GM21529 (cell line): Measurements from ENCODE around the gene ACOT7.

Experiments used
- ATAC-seq: cut with Tn5 transposase; IDR thresholded peaks from one replicate; pipeline ENCODE4 v1.9.1; 2021; ENCODE audit not compliant: unreplicated experiment

The ACOT7 gene

GRCh38 chr1:6347641-6348487, 45.7 kb downstream of the ACOT7 start:
- ATAC-seq = no peak

GRCh38 chr1:6345460-6345859, 48.1 kb downstream of the ACOT7 start:
- ATAC-seq = no peak

DNA sequence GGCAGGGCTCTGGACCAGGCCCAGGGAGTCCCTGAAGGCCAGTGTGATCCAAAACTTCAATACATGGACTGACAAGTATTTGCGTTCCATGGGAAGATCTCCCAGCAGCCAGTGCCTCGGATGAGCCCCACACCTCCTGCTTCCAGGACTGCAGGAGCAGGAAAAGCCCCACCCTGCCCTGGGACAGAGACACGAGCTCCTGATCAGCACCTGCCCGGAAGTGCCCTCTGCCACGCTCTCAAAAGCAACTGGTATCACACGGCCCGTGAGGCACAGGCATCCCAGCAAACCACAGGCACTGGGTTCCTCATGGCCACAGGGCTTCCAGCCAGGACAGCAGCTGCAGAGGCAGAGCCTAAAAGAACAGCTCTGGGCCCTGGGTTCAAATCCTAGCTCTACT, 48.6 kb downstream of the ACOT7 start:
- no peak for ATAC-seq

DNA sequence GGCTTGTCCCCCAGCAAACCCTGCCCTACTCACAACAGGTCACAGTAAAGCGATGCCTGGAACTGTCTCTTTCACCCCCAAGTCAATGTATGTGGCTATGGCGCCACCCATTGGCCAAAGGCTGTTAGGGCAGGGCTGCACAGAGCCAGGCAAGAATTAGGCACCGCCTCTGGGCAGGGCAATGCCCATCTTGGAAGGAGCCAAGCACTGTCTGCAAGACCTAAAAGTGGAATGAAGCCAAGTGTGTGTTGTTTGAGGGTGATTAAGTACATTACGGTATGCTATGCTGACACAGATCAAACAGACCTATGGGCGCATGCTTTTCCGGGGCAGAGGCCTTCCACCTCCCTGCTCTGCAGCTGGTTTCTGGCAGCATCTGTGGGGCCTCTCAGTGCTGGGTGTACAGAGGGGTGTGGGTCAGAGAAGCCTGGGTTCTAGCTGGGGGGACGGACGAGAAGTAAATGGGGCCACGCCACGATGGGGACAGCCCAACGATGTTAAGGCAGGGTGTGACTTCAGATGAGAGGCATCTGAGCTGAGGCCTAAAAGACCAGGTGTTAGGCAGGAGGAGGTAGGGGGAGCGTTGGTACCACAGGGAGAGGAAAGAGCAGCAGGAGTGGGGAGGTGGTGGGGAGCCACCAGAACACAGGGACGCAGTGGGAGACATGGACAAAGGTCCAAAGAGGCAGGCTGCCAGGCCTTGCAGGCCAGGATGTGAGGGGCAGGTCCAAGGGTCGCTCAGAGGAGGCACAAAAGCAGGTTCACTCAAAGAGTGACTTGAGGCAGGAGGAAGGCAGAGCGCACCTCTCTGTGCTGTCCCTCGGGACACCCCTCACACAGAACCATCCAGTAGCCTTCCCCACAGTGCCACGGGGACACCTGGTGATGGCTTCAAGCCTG, 49.8 kb downstream of the ACOT7 start:
- ATAC-seq = no peak

DNA sequence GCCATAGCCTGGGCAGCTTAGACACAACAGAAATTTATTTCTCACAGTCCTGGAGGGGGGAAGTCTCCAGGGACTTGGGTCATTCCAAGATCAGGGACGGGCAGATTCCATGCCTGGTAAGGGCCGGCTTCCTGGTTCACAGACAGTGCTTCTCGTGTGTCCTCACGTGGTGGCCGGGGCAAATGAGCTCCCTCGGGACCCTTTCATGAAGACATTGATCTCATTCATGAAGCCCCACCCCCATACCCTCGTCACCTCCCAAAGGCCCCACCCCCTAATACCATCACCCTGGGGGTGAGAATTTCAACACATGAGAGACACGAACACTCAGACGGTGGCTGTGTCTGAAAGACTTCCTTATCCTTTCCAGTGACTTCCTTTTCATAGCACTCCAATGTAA, 51.5 kb downstream of the ACOT7 start:
- ATAC-seq = no peak

- ATAC-seq = no peak
Observed at GRCh38 chr1:6338695-6339094, 54.9 kb downstream of the ACOT7 start.

GRCh38 chr1:6336776-6337622, 56.6 kb downstream of the ACOT7 start:
- no peak for ATAC-seq

GRCh38 chr1:6334261-6334993, 59.1 kb downstream of the ACOT7 start:
- ATAC-seq = no peak

- ATAC-seq = no peak
Observed at GRCh38 chr1:6332821-6333220, 60.7 kb downstream of the ACOT7 start.

DNA sequence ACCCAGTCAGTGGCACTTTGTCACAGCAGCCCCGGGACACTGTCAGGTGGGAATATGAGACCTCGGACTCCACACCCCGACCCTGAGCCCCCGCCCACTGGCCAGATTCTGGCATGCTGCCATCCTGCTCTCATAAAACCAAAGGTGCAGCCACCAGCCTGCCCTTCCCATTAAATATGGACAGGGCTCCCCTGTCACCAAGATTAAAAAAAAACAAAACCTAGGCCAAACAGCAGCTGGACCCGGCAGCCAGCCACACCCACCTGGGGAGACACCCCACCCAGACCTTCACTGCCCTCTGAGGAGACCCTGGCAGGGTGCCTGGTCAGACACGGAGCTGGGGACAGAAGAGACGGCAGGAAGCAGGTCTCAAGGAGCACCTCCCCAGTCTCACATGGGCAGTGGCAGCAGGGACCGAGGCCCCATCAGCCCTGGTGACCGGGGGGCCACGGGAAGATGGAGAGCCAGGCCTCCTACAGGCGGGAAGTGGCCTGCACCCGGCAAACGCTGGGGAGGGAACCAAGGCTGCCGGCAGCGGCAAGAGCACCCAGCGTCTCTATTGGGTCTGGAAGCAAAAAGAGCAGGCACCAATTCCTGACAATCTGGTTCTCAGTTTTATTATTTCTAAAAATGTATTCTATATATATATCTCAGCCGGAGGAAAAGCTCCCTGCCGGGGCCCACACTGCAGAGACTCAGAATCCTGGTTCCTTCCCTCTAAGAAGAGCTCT, 61.9 kb downstream of the ACOT7 start:
- ATAC-seq = no peak

DNA sequence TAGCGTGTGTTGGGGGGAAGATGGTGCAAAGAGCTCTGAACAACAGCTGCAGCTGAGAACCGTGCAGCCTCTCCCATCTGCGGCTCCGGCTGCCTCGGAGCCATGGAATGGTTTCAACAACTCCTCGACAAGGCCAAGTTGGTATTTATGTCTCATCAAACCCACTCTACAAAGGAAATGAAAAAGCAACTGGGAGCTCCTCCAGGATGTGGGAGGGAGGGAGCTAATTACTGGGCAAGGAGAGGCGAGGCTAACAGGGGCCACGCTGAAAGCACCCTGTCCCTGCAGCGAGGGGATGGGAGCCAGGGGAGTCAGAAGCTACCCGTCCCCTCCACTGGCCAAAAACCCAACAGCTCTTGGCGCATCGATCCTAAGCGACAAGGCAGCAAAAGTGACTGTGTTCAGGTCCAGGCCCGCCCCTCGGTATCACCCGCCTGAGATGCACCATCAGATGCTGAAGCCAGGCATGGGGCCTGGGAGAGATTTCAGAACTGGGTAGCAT, 63.1 kb downstream of the ACOT7 start:
- ATAC-seq = no peak

GRCh38 chr1:6329851-6330250, 63.7 kb downstream of the ACOT7 start:
- ATAC-seq = no peak

DNA sequence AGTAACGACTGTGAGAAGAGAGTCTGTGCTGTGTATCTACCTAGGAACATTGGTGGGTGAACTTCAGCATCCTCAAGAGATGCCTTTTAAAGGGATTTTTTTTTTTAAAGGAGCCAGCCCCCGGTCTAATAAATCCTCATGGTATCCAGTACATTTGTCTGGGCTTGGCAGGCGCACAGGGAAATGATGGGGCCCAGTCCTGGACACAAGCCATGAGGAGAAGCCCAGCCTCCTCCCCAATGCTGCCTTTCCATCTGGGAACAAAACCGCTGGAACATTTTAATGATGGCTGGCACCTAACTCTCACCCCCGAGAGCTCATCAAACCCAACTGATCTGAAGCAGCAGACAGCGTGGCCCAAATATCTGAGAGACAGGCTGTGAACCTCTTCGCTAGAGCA, 64.2 kb downstream of the ACOT7 start:
- no peak for ATAC-seq

GRCh38 chr1:6328696-6329095, 64.9 kb downstream of the ACOT7 start:
- no peak for ATAC-seq

DNA sequence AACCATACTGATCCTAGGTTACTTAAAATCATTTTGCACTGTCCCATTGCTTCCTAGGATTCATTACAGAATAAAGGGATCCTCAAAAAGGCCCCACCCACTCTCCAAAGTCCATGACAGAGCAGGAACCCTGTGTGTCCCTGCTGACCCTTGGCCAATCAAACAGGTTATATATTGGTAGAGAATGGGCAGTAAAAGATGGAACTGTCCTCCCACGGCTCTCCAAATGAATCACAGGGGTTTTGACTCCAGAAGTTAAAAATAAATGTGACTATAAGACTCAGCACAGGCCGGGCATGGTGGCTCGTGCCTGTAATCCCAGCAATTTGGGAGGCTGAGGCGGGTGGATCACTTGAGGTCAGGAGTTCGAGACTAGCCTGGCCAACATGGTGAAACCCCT, 65.5 kb downstream of the ACOT7 start:
- no peak for ATAC-seq

DNA sequence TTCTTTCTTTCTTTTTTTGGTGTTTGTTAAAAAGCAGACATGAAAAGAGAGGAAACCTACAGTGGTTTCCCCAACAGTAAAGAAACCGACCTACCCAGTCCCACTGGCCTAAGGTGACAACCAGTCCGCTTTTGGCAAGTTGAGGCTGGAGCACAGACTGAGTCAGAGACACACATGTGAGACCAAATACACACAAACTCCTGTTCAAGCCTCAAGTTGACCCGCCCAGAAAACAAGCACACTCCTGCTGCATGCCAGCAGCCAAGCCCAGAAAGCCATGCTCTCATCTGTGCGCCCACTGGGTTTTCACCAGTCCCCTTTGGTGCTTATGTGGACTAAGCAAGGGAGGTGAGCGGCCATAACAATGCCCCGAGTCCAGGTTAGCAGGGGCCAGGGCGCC, 68.1 kb downstream of the ACOT7 start:
- ATAC-seq = no peak

DNA sequence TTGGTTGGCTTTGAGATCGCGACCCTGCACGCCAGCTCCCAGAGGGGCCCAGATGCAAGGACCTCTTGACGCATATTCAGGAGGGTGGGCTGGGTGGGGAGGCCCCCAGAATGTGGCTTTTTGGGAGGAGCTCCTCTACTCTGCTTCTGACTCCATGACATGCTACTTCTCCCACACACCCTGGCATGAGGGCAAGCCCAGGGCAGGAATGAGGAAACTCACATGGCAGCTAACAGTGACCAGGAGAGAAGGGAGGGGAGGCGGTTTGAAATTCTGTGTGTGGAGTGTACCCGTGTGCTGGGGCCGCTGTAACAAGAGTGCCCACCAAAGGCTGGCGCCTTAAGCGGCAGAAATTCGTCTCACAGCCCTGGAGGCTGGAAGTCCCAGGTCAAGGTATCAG, 71.4 kb downstream of the ACOT7 start:
- no peak for ATAC-seq

GRCh38 chr1:6321205-6321604, 72.4 kb downstream of the ACOT7 start:
- no peak for ATAC-seq

GRCh38 chr1:6317098-6317760, 76.3 kb downstream of the ACOT7 start:
- no peak for ATAC-seq
